GM12873 (cell line): ENCODE results near the gene SLC17A8.

Source experiments
- TF ChIP-seq, protein P1 (sequence below): IDR thresholded peaks from 2 replicates; pipeline ENCODE4 v1.5.1; 2012; ENCODE audit warnings: low read depth, mild to moderate bottlenecking, moderate library complexity, low read length, control low read depth; ENCODE audit not compliant: insufficient read depth; ENCODE audit errors: missing control alignments

Gene SLC17A8

DNA sequence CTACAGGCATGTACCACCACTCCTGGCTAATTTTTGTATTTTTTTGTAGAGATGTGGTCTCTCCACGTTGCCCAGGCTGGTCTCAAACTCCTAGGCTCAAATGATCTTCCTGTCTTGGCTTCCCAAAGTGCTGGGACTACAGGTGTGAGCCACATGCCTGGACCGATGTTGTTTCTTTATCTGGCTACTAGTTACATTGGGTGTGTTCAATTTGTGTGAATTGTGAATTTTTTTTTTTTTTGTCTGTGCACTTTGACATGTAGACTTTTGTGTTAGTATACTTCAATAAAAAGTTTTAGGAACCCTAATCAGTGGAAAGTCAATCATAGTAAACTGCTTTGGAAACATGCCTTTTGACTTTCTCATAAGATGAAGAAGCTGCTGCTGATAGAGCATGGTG lies 24.0 kb upstream of the SLC17A8 start:
- TF ChIP-seq, protein P1, sequence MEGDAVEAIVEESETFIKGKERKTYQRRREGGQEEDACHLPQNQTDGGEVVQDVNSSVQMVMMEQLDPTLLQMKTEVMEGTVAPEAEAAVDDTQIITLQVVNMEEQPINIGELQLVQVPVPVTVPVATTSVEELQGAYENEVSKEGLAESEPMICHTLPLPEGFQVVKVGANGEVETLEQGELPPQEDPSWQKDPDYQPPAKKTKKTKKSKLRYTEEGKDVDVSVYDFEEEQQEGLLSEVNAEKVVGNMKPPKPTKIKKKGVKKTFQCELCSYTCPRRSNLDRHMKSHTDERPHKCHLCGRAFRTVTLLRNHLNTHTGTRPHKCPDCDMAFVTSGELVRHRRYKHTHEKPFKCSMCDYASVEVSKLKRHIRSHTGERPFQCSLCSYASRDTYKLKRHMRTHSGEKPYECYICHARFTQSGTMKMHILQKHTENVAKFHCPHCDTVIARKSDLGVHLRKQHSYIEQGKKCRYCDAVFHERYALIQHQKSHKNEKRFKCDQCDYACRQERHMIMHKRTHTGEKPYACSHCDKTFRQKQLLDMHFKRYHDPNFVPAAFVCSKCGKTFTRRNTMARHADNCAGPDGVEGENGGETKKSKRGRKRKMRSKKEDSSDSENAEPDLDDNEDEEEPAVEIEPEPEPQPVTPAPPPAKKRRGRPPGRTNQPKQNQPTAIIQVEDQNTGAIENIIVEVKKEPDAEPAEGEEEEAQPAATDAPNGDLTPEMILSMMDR, result no peak

DNA sequence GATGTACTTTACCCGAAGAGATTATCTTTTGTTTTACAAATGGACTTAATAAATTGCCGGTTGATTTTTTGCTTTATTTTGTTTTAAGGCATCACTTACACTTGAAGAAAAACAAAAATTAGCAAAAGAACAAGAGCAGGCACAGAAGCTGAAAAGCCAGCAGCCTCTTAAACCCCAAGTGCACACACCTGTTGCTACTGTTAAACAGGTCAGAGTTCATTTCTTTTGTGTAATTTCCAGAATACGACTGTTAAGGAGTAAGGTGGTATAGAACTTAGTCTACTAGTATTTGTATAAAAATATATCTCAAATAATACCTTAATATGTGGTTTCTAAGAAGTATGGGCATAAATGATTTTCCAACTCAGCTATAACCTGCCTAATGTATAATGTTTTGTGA lies 19.6 kb upstream of the SLC17A8 start:
- TF ChIP-seq, protein P1, result no peak

DNA sequence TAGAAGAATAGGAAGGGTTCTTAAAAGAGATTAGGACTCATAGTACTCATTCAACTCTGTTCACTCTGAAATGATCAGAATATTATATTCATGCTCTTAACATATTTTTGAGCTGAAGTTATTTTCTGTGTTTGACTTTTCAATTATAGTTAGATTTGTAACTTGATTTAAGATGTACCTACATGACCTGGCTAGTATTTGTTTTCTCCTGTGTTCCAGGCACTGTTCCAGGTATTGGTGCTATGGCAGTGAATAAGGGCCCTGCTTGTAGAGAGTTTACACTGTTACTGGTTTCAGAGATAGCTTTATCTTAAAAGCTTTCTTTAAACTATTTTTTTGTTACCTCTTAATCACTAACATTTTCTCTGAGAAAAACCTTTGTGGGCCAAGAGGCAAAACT lies 19.1 kb upstream of the SLC17A8 start:
- TF ChIP-seq, protein P1, result no peak

GRCh38 chr12:100339071-100339470 lies 17.8 kb upstream of the SLC17A8 start:
- TF ChIP-seq, protein P1, result no peak

GRCh38 chr12:100345020-100345767 lies 11.7 kb upstream of the SLC17A8 start:
- TF ChIP-seq, protein P1, result no peak

DNA sequence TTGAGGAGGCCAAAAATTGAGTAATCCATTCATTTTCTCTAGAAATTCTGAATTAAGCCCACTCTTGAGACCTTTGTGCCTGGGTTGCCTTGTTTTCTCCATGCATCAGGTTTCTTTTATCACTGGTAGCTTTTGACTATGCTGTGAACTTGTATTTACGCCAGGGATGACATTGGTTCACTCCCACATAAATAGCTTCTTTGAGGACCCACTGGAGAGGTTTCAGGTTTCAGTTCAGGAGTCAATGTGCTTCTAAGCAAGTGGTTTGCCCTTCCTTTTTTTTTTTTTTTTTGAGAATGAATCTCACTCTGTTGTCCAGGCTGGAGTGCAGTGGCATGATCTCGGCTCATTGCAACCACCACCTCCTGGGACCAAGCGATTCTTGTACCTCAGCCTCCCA lies 10.2 kb upstream of the SLC17A8 start:
- TF ChIP-seq, protein P1, result no peak

DNA sequence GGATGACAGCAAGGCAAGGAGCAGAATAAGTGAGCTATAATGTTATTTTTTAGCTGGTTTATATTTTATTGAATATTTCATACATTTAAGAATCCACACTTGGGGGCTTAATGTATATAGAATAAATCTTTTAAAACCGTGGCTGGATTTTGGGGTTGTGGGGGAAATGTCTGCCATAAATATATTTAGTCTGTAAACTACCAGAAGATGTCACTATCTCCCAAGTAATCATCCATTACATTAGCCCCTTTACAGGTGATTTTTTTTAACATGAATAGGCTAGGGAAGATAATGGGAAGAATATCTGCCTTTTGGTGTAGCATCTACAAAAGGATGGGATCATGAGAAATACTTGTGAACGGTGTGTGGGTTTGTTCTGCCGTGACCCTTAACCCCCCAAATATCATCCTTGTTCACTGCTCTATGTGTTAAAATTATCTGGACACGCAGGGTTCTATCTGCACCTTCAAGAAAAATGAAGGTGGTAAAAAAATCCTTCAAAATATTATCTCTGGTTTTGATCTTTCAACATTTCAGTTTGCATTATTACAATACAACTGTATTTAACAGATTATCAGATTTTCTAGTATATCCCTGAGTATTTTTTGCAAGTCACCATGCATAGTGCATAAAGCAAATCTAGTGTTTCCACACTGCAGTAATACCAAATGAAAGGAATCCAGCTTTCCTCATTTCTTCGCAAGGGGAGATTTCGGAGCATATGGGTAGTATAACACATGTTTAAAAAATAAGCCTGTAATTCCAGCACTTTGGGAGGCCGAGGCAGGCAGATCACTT lies 8.0 kb upstream of the SLC17A8 start:
- TF ChIP-seq, protein P1, result no peak
